Measurements from ENCODE around the gene RABEP2. TPM values are rescaled to one million over a fixed set of nuclear protein-coding genes. Genes with fewer than 3 reads are reported as not detected.
A peak's percentile ranks its signal among the peaks of the same experiment; 100 is the strongest.
"Not testable (repeated sequence)": the region's sequence is repeated elsewhere in the genome, so short reads cannot be mapped to it uniquely, and the experiment has no call there.

The RABEP2 gene
- total RNA-seq, 1 donor from 2014 or later: 18.8 TPM

GRCh38 chr16:28946681-28947080 lies 21.6 kb upstream of the RABEP2 start:
- ATAC-seq (no peak), DNase-seq (no peak)
- intact Hi-C loops (cut with DNase I): no loop called here
- TF ChIP-seq CTCF (IDR thresholded peaks at IDR 0.05): no peak
- Histone ChIP-seq H3K27ac (no peak overlapping the region), H3K27me3 (ENCODE audit: low read depth) (no peaks in the 10 kb centered on the region), H3K36me3 (no peaks in the 10 kb centered on the region), H3K4me3 (no peak overlapping the region), H3K9me3 (no peaks in the 10 kb centered on the region), H3K4me1 (peaks cover 12% of the 10 kb centered on the region)

GRCh38 chr16:28943281-28943680 lies 18.2 kb upstream of the RABEP2 start:
- intact Hi-C loops (cut with DNase I): no loop called here
- DNase-seq: no peak
- TF ChIP-seq CTCF (IDR thresholded peaks at IDR 0.05): no peak

GRCh38 chr16:28939825-28940224 lies 14.8 kb upstream of the RABEP2 start:
- H3K27me3 ChIP-seq (ENCODE audit: low read depth); DNase-seq; H3K4me3 ChIP-seq; H3K9me3 ChIP-seq; intact Hi-C loops (cut with DNase I); H3K36me3 ChIP-seq; H3K27ac ChIP-seq; ATAC-seq; H3K4me1 ChIP-seq: not testable (repeated sequence)

More at GRCh38 chr16:28943281-28943680, 18.2 kb upstream of the RABEP2 start:
- no peak for ATAC-seq
- no peak overlapping the region for H3K4me3 ChIP-seq
- no peaks in the 10 kb centered on the region for H3K36me3 ChIP-seq
- H3K27ac ChIP-seq: no peak overlapping the region
- H3K27me3 ChIP-seq (ENCODE audit: low read depth): no peaks in the 10 kb centered on the region
- peaks cover 10% of the 10 kb centered on the region for H3K4me1 ChIP-seq
- H3K9me3 ChIP-seq: no peaks in the 10 kb centered on the region

GRCh38 chr16:28938721-28939120 lies 13.7 kb upstream of the RABEP2 start:
- DNase-seq: no peak
- intact Hi-C loops (cut with DNase I): no loop called here

GRCh38 chr16:28937222-28937876 lies 12.3 kb upstream of the RABEP2 start:
- Histone ChIP-seq H3K4me3 (no peak overlapping the region), H3K27ac (no peak overlapping the region), H3K4me1 (peaks cover 7% of the 10 kb centered on the region), H3K36me3 (no peaks in the 10 kb centered on the region), H3K9me3 (no peaks in the 10 kb centered on the region), H3K27me3 (ENCODE audit: low read depth) (no peaks in the 10 kb centered on the region)
- ATAC-seq: peak in 1 of 2 donors; percentile 2
- intact Hi-C loops (cut with DNase I): no loop called here
- TF ChIP-seq CTCF (IDR thresholded peaks at IDR 0.05): no peak
- DNase-seq: no peak

More at GRCh38 chr16:28938721-28939120, 13.7 kb upstream of the RABEP2 start:
- peaks cover 7% of the 10 kb centered on the region for H3K4me1 ChIP-seq
- TF ChIP-seq CTCF (IDR thresholded peaks at IDR 0.05): no peak
- H3K27ac ChIP-seq: no peak overlapping the region
- H3K9me3 ChIP-seq: no peaks in the 10 kb centered on the region
- no peaks in the 10 kb centered on the region for H3K36me3 ChIP-seq
- H3K27me3 ChIP-seq (ENCODE audit: low read depth): no peaks in the 10 kb centered on the region
- H3K4me3 ChIP-seq: no peak overlapping the region
- ATAC-seq: no peak

GRCh38 chr16:28936784-28937155 lies 11.7 kb upstream of the RABEP2 start:
- Histone ChIP-seq H3K36me3 (no peaks in the 10 kb centered on the region), H3K4me1 (peaks cover 7% of the 10 kb centered on the region), H3K4me3 (peak overlapping the region; percentile 39), H3K27ac (no peak overlapping the region), H3K27me3 (ENCODE audit: low read depth) (no peaks in the 10 kb centered on the region), H3K9me3 (no peaks in the 10 kb centered on the region)
- intact Hi-C loops (cut with DNase I): no loop called here
- TF ChIP-seq CTCF (IDR thresholded peaks at IDR 0.05): no peak
- no peak for ATAC-seq
- peak; percentile 49 for DNase-seq
